HepG2 (cell line): Measurements from ENCODE around the gene GALNTL6.

Experiments used
- EP300 ChIP-seq, 3 experiments: sonication (generic) in 1 of 3; formaldehyde crosslinking in 1 of 3; IDR thresholded peaks; 2 replicates each; pipeline versions ENCODE4 v1.5.1 to v1.6.1; 2011 to 2020; ENCODE audit warnings: low read depth in 2 of 3, low read length in 2 of 3, borderline replicate concordance in 1 of 3, improper control_type of control experiment in 1 of 3, mild to moderate bottlenecking in 1 of 3, missing genetic modification reagents in 1 of 3, moderate library complexity in 1 of 3
- FOXP1 ChIP-seq, 2 experiments: fragments of 450-650 bp in 1 of 2; IDR thresholded peaks; 2 replicates each; pipeline ENCODE4 v1.6.1; 2017 to 2018; ENCODE audit warnings: antibody characterized with exemption in 1 of 2
- NFYB ChIP-seq: sonication (generic); formaldehyde crosslinking; IDR thresholded peaks from 2 replicates; pipeline ENCODE4 v1.4.0; 2020; ENCODE audit warnings: missing genetic modification reagents
- POLR2A ChIP-seq, 2 experiments: IDR thresholded peaks; 2 replicates each; pipeline ENCODE4 v1.6.1; 2011; ENCODE audit warnings: low read depth in 2 of 2, low read length in 2 of 2, mild to moderate bottlenecking in 1 of 2, moderate library complexity in 1 of 2; ENCODE audit not compliant: insufficient read depth in 1 of 2
- ZNF883 ChIP-seq: sonication (generic); formaldehyde crosslinking; IDR thresholded peaks from 2 replicates; pipeline ENCODE4 v1.5.1; 2020; ENCODE audit warnings: mild to moderate bottlenecking, missing genetic modification reagents; ENCODE audit errors: not compliant biosample characterization
- ZZZ3 ChIP-seq: sonication (generic); formaldehyde crosslinking; IDR thresholded peaks from 2 replicates; pipeline ENCODE4 v1.4.0; 2020; ENCODE audit warnings: missing genetic modification reagents, mild to moderate bottlenecking, borderline replicate concordance
- TF ChIP-seq, protein P1 (sequence below): sonication (generic); formaldehyde crosslinking; IDR thresholded peaks from 2 replicates; pipeline ENCODE4 v1.5.0; 2020; ENCODE audit warnings: mild to moderate bottlenecking, missing genetic modification reagents, moderate library complexity
- TF ChIP-seq, protein P2 (sequence below): sonication (generic); formaldehyde crosslinking; IDR thresholded peaks from 2 replicates; pipeline ENCODE4 v1.9.0; 2021; ENCODE audit warnings: missing genetic modification reagents, mild to moderate bottlenecking, borderline replicate concordance
- TF ChIP-seq, protein P3 (sequence below): sonication (generic); formaldehyde crosslinking; IDR thresholded peaks from 2 replicates; pipeline ENCODE4 v1.4.0; 2020; ENCODE audit warnings: missing genetic modification reagents
- TF ChIP-seq, protein P4 (sequence below): sonication (generic); formaldehyde crosslinking; IDR thresholded peaks from 2 replicates; pipeline ENCODE4 v1.4.0; 2020; ENCODE audit warnings: mild to moderate bottlenecking, missing genetic modification reagents, borderline replicate concordance
- TF ChIP-seq, protein P5 (sequence below): sonication (generic); formaldehyde crosslinking; IDR thresholded peaks from 2 replicates; pipeline ENCODE4 v1.4.0; 2020; ENCODE audit warnings: missing genetic modification reagents

DNA sequence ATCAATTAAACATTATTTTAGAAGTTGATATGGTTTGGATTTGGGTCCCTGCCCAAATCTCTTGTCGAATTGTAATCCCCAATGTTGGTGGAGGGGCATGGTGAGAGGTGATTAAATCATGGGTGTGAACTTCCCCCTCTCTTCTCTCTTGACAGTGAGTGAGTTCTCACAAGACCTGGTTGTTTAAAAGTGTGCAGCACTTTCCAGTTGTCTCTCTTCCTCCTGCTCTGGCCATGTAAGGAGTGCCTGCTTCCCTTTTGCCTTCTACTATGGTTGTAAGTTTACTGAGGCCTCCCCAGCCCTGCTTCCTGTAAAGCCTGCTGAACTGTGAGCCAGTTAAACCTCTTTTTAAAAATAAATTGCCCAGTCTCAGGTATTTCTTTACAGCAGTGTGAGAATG, 141.4 kb downstream of the GALNTL6 start:
- TF ChIP-seq, protein P1, sequence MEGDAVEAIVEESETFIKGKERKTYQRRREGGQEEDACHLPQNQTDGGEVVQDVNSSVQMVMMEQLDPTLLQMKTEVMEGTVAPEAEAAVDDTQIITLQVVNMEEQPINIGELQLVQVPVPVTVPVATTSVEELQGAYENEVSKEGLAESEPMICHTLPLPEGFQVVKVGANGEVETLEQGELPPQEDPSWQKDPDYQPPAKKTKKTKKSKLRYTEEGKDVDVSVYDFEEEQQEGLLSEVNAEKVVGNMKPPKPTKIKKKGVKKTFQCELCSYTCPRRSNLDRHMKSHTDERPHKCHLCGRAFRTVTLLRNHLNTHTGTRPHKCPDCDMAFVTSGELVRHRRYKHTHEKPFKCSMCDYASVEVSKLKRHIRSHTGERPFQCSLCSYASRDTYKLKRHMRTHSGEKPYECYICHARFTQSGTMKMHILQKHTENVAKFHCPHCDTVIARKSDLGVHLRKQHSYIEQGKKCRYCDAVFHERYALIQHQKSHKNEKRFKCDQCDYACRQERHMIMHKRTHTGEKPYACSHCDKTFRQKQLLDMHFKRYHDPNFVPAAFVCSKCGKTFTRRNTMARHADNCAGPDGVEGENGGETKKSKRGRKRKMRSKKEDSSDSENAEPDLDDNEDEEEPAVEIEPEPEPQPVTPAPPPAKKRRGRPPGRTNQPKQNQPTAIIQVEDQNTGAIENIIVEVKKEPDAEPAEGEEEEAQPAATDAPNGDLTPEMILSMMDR, result no peak
- TF ChIP-seq EP300 (IDR thresholded peaks at IDR 0.05; ENCODE audit: low read depth in 2 of 2, low read length in 2 of 2), result no peak
- TF ChIP-seq EP300 (CRISPR knock-in tag; IDR thresholded peaks at IDR 0.05; ENCODE audit: borderline replicate concordance), result no peak
- no peak for TF ChIP-seq ZZZ3
- TF ChIP-seq NFYB (CRISPR knock-in tag), result no peak
- TF ChIP-seq, protein P2, sequence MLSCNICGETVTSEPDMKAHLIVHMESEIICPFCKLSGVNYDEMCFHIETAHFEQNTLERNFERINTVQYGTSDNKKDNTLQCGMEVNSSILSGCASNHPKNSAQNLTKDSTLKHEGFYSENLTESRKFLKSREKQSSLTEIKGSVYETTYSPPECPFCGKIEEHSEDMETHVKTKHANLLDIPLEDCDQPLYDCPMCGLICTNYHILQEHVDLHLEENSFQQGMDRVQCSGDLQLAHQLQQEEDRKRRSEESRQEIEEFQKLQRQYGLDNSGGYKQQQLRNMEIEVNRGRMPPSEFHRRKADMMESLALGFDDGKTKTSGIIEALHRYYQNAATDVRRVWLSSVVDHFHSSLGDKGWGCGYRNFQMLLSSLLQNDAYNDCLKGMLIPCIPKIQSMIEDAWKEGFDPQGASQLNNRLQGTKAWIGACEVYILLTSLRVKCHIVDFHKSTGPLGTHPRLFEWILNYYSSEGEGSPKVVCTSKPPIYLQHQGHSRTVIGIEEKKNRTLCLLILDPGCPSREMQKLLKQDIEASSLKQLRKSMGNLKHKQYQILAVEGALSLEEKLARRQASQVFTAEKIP (CRISPR knock-in tag), result no peak
- no peak for TF ChIP-seq FOXP1 (IDR thresholded peaks at IDR 0.05)
- no peak for TF ChIP-seq FOXP1 (CRISPR knock-in tag; IDR thresholded peaks at IDR 0.05)
- TF ChIP-seq, protein P3, sequence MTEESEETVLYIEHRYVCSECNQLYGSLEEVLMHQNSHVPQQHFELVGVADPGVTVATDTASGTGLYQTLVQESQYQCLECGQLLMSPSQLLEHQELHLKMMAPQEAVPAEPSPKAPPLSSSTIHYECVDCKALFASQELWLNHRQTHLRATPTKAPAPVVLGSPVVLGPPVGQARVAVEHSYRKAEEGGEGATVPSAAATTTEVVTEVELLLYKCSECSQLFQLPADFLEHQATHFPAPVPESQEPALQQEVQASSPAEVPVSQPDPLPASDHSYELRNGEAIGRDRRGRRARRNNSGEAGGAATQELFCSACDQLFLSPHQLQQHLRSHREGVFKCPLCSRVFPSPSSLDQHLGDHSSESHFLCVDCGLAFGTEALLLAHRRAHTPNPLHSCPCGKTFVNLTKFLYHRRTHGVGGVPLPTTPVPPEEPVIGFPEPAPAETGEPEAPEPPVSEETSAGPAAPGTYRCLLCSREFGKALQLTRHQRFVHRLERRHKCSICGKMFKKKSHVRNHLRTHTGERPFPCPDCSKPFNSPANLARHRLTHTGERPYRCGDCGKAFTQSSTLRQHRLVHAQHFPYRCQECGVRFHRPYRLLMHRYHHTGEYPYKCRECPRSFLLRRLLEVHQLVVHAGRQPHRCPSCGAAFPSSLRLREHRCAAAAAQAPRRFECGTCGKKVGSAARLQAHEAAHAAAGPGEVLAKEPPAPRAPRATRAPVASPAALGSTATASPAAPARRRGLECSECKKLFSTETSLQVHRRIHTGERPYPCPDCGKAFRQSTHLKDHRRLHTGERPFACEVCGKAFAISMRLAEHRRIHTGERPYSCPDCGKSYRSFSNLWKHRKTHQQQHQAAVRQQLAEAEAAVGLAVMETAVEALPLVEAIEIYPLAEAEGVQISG (CRISPR knock-in tag), result no peak
- TF ChIP-seq ZNF883, result no peak
- TF ChIP-seq POLR2A (IDR thresholded peaks at IDR 0.05; ENCODE audit: insufficient read depth in 1 of 2, low read depth in 2 of 2, low read length in 2 of 2), result no peak
- TF ChIP-seq, protein P4, sequence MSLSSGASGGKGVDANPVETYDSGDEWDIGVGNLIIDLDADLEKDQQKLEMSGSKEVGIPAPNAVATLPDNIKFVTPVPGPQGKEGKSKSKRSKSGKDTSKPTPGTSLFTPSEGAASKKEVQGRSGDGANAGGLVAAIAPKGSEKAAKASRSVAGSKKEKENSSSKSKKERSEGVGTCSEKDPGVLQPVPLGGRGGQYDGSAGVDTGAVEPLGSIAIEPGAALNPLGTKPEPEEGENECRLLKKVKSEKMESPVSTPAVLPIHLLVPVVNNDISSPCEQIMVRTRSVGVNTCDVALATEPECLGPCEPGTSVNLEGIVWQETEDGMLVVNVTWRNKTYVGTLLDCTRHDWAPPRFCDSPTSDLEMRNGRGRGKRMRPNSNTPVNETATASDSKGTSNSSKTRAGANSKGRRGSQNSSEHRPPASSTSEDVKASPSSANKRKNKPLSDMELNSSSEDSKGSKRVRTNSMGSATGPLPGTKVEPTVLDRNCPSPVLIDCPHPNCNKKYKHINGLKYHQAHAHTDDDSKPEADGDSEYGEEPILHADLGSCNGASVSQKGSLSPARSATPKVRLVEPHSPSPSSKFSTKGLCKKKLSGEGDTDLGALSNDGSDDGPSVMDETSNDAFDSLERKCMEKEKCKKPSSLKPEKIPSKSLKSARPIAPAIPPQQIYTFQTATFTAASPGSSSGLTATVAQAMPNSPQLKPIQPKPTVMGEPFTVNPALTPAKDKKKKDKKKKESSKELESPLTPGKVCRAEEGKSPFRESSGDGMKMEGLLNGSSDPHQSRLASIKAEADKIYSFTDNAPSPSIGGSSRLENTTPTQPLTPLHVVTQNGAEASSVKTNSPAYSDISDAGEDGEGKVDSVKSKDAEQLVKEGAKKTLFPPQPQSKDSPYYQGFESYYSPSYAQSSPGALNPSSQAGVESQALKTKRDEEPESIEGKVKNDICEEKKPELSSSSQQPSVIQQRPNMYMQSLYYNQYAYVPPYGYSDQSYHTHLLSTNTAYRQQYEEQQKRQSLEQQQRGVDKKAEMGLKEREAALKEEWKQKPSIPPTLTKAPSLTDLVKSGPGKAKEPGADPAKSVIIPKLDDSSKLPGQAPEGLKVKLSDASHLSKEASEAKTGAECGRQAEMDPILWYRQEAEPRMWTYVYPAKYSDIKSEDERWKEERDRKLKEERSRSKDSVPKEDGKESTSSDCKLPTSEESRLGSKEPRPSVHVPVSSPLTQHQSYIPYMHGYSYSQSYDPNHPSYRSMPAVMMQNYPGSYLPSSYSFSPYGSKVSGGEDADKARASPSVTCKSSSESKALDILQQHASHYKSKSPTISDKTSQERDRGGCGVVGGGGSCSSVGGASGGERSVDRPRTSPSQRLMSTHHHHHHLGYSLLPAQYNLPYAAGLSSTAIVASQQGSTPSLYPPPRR (CRISPR knock-in tag), result no peak
- TF ChIP-seq, protein P5, sequence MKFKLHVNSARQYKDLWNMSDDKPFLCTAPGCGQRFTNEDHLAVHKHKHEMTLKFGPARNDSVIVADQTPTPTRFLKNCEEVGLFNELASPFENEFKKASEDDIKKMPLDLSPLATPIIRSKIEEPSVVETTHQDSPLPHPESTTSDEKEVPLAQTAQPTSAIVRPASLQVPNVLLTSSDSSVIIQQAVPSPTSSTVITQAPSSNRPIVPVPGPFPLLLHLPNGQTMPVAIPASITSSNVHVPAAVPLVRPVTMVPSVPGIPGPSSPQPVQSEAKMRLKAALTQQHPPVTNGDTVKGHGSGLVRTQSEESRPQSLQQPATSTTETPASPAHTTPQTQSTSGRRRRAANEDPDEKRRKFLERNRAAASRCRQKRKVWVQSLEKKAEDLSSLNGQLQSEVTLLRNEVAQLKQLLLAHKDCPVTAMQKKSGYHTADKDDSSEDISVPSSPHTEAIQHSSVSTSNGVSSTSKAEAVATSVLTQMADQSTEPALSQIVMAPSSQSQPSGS (CRISPR knock-in tag), result no peak
